GM21381 (cell line): Measurements from ENCODE around the gene KCNB1.
"Not testable (repeated sequence)": the region's sequence is repeated elsewhere in the genome, so short reads cannot be mapped to it uniquely, and the experiment has no call there.

Experiments
- ATAC-seq: cut with Tn5 transposase; IDR thresholded peaks from one replicate; pipeline ENCODE4 v1.9.1; 2021; ENCODE audit warnings: mild to moderate bottlenecking, moderate library complexity; ENCODE audit not compliant: unreplicated experiment

Gene KCNB1

GRCh38 chr20:49411221-49411925, 71.1 kb downstream of the KCNB1 start:
- no peak for ATAC-seq

GRCh38 chr20:49409975-49410621, 72.4 kb downstream of the KCNB1 start:
- not testable (repeated sequence) for ATAC-seq

DNA sequence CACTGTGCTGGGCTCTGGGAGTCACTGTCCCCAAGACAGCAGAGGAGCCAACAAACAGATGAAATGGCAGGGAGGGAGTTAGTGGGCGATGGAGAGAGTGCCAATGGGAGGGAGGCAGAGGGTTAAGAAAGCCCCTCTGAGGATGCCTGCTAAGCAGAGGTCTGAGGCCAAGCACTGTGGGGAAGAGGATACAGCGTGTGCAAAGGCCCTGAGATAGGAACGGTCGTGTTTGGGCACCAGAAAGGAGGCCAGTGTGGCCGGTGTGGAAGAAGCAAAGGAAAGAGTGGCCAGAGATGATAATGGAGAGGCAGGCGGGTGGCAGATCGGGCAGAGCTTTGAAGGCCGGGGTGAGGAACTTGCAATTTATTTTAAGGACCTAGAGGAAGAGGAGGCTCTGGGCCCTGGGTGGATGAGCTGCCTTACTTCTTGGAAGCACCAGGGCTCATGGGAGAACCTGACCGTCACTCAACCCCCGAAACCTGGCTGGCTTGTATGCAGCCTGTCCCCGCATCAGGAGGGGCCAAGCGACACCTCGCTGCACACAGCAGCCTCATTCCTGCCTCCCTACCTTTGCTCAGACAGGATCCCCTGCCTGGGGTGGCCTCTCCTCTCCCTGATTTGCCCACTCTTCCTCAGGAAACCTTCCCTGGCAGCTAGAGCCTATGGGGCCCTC, 73.0 kb downstream of the KCNB1 start:
- no peak for ATAC-seq

DNA sequence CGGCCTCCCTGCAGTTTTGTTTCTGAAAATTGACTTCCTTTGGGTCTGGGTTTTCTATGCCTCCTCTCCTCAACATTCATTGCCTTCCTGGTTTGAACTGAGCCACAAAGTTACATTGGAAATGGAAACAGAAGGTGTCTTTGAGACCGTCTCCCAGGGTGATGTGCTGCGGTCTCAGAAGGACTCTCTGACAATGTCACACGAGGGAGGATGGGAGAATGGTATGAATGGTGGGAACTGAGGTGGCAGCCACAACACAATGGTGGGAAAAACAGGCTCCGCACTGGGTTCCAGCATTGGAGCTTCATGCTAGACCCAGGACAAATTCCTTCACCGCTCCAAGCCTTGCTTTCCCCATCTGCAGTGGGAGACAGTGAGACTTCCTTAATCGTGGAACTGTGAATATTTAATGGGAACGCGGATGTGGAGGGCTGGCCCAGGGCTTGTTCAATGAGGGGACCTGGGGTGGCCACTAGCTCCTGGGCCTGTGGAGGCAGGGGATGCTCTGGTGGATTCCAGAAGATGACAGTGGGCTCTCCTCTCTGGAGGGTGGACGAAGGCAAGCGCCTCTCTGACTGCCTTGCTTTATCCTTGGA, 73.9 kb downstream of the KCNB1 start:
- no peak for ATAC-seq

- no peak for ATAC-seq
Measured at GRCh38 chr20:49406666-49407065, 75.8 kb downstream of the KCNB1 start.

DNA sequence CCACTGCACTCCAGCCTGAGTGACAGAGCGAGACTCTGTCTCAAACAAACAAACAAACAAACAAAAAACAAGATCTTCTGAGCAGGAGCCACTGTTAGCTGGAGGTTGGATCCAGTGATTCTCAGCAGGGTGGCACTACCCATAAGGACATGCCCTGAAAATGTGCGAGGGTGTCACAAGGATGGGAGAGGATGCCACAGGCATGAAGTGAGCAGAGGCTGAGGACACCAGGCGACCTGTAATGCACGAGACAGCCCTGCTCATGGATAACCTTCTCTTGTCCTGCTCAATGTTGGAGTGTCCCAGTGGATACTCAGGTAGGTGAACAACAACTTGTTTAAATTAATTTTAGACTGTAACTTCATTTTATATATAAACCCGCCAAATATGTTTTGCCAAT, 76.8 kb downstream of the KCNB1 start:
- no peak for ATAC-seq

DNA sequence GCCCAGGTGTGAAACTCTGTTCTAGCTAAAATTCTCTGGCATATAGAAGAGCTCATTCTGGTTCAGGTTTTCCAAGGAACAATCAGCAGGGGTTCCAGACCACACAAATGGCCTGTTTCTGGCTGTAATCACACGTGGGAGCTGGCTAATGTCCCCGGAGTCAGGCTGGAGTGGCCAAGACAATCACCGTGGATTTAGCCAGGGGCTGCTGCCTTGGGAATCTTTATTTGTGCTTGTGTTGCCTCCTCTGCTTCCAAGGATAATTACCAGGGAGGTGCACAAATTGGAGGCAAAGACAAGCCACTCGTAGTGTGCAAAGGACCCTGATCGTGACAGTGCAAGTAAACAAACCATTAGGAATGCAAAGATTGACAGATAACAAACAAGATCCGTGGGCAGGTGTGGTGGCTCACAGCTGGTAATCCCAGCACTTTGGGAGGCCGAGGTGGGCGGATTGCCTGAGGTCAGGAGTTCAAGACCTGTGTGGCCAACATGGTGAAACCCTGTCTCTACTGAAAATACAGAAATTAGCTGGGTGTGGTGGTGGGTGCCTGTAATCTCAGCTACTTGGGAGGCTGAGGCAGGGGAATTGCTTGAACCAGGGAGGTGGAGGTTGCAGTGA, 77.3 kb downstream of the KCNB1 start:
- no peak for ATAC-seq

GRCh38 chr20:49404461-49404860, 78.0 kb downstream of the KCNB1 start:
- ATAC-seq, result no peak

DNA sequence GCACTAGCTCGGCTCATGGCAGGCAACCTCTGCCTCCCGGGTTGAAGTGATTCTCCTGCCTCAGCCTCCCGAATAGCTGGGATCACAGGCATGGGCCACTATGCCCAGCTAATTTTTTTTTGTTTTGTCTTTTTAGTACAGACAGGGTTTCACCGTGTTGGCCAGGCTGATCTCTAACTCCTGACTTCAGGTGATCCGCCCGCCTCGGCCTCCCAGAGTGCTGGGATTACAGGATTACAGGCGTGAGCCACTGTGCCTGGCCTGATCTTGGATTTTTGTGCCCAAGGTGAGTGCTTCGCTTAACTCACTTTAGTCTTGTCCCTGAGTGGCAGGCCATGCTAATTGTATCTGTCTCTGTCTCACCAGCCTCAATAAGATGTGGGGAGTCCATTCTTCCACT, 78.6 kb downstream of the KCNB1 start:
- no peak for ATAC-seq

- no peak for ATAC-seq
Measured at GRCh38 chr20:49403012-49403411, 79.5 kb downstream of the KCNB1 start.

- ATAC-seq, result no peak
Measured at GRCh38 chr20:49400904-49401303, 81.6 kb downstream of the KCNB1 start.

DNA sequence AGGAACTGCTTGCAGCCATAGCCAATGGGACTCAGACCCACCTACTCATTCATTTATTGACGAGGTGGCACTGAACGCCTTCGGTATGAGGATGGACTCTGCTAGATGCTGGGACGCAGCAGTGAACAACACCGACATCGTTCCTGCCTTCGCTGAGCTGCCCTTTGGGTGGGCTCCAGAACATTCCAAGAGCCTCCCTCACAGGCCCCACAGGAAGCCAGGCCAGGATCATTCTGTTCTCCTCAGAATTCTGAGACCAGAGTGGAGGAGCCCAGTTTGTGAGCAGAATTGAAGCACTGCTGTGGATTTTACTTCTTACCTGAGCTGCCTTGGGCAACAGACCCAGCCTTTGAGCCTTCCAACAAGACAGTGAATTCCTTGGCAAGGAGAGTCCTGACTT, 82.1 kb downstream of the KCNB1 start:
- ATAC-seq, result no peak

DNA sequence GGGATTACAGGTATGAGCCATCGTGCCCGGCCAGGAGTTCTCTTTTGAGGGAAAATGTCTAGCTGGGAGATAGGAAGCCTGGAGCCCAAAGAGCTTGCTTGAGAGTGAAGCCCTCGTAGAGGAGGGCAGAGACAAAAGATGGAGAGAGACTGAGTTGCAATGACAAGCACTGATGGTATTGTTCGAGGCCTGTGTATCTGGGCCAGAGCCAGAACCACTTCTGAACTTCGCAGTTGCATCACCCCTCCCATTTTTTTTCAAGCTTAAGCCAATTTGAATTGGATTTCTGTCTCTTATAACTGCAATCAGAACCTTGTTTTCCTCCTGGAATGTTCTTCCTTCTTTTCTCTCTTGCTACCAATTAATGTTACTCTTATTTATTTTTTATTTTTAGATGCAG, 83.1 kb downstream of the KCNB1 start:
- no peak for ATAC-seq

DNA sequence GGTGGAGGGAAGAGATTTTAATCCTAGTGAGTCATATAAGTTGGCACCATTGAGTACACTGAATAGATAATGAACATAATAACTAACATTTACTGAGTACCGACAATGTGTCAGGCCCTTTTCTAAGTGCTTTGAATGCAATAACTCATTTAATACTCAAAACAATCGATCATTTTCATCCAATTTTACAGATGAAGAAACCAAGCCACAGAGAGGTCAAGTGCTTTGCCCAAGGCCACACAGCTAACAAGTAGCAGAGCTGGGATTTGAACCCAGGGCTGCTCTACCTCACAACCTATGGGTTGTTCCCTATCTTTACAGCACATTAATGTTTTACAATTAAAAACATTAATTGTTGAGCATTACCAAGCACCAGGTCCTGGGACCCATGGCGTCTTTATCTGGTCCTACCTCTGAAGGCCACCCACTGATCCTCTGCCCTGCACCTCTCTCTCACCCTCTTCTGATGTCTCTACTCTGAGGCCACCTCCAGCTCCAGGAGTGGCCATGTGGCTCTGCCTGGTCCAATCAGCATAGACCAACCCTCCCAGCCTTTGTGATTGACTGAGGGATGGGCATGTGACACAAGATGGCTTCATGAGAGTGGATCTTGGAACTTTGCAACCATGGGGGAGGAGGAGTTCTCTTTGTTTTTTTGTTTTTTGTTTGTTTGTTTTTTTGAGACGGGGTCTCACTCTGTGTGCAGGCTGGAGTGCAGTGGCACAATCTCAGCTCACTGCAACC, 83.9 kb downstream of the KCNB1 start:
- ATAC-seq, result no peak

DNA sequence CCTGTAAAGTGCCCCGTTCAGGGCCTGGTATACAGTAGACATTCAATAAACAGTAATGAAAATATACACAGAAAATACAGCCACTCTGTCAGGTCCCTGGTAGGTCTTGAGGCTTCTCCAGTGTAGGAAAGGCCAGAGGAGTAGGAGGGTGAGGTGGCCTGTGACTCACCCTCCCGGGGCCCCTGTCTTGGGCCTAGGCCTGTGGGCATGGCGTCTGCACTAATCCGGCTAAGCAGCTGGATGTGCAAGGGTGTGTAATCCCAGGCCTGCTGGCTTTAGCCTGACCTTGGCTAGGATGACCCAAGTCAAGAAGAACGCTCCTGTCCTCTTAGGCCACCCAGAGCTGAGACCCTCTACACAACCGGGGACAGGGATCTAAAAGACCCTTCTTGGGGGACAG, 84.9 kb downstream of the KCNB1 start:
- ATAC-seq, result no peak

DNA sequence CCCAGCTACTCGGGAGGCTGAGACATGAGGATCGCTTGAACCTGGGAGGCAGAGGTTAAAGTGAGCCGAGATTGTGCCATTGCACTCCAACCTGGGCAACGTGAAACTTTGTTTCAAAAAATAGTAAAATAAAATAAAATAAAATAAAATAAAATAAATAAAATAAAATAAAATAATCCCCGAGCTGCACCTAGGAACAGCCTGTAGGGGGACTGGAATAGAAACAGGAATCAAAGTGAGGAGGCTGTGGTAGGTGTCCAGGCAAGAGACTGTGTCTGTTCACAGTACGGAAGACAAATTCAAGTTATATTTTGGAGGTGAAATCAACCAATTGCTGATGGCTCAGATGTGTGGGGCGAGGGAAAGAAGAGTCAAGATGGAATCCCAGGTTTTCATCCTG, 86.2 kb downstream of the KCNB1 start:
- ATAC-seq, result no peak

DNA sequence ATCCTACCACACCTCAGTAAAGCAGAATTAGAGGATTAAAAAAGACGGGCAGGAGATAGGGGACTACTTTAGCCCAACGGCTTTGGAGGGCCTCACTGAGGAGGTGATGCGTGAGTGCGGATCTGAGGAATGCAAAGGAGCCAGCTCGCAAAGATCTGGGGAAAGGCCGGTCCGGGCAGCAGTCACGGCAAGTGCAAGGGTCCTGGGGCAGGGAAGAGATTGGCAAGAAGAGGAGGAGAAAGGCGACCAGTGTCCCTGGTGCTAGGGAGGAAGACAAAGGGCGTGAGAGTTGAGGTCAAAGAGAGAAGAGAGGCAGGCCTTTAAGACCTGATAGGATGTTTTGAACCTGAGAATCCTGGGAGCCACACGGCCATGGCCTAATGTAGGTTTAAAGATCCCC, 86.8 kb downstream of the KCNB1 start:
- no peak for ATAC-seq

GRCh38 chr20:49395183-49395582, 87.3 kb downstream of the KCNB1 start:
- no peak for ATAC-seq

DNA sequence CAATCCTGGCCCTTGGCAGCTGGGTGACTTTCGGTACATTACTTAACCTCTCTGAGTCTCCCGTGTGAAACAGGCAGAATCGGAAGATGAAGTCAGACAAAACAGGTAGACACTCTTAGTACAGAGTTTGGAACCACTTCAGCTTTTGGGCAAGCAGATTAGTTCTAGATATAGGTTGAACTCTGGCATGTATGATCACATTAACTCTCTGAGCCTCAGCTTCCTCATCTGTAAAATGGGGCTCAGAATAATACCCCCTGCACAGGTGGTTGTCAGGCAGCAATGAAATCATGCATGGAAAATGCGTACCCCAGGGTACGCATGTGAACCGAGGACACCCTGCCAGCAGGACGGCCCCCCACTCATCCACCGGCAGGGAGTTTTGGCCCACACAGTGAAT, 87.7 kb downstream of the KCNB1 start:
- no peak for ATAC-seq

DNA sequence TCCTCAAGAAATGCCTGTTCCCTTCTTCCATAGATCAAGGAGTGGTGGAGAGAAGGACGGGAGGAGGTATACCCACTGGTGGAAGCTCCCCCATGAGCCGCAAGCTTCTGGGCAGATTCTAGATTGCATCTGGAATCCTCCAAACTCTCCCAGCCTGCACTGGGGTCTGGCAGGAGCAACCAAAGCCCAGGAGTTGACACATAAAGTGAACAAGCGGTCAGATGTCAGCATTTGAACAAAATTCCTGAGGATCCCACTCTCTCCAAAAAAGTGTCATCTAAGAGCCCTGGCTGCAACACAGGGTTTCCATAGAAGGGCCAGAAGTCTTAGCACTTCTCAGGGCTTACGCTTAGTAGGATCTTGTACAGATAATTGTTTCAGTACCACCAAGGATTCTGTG, 88.2 kb downstream of the KCNB1 start:
- no peak for ATAC-seq

GRCh38 chr20:49393803-49394202, 88.7 kb downstream of the KCNB1 start:
- ATAC-seq, result no peak
